CMK (cell line): Measurements from ENCODE around the gene OR1J2.

Experiments
- DNase-seq: peaks from one replicate; pipeline ENCODE4 v3.0.0-alpha.2; 2010; ENCODE audit warnings: low read depth

Gene OR1J2

DNA sequence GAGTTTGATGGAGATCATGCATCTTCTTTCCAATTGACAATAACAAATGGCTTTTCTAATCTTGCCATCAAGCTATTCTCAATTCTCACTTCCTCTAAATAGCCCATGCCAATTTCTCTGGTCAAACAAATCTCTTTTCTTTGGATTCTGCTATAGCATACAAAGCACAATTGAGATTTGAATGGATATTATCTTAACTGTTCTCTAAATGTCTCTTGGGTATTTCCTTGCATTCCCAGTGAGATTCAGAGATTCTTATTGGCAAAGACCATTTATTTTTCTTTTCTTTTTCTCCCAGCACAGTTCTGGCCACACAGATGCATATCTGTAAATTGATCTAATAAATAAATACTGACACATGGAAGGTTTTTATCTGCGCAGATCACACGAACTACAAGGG lies 42.2 kb downstream of the OR1J2 start, which contains the start of gene OR1N2:
Gene OR1N2 (plus strand): TSS at position 301 of the 400 bp plus-strand sequence. CDS start 100 bp downstream, outside the sequence.
- no peak for DNase-seq
